Measurements from ENCODE around the gene ZNF648.

- no peak for TF ChIP-seq POLR2A (IDR thresholded peaks at IDR 0.05; ENCODE audit: low read depth, low read length)
- TF ChIP-seq POLR2AphosphoS5 (IDR thresholded peaks at IDR 0.05; ENCODE audit: low read depth, low read length) = no peak
Measured at GRCh38 chr1:182059936-182060335, 1.6 kb downstream of the ZNF648 start.

Measured in GM12892 (cell line).